Ascending aorta (tissue), 2 donors: ENCODE results near the gene DBP. TPM values are rescaled to one million over a fixed set of nuclear protein-coding genes. Genes with fewer than 3 reads are reported as not detected.
A peak's percentile ranks its signal among the peaks of the same experiment; 100 is the strongest.

Experiments used
- DNase-seq, 2 donors: peaks; one replicate each; pipeline ENCODE4 v3.0.0-alpha.2; 2019; ENCODE audit warnings: low spot score in 2 of 2
- H3K27ac ChIP-seq, 2 donors: fragments of 200-600 bp; sonication (generic); one replicate each; pipeline ENCODE4 v1.5.1; 2016 to 2017; ENCODE audit warnings: mild to moderate bottlenecking in 1 of 2
- H3K27me3 ChIP-seq: fragments of 200-600 bp; sonication (generic); one replicate; pipeline ENCODE4 v1.5.1; 2017
- H3K36me3 ChIP-seq, 2 donors: fragments of 200-600 bp; sonication (generic); one replicate each; pipeline ENCODE4 v1.5.1; 2016
- H3K4me1 ChIP-seq, 2 donors: fragments of 200-600 bp; sonication (generic); one replicate each; pipeline ENCODE4 v1.5.1; 2016 to 2017; ENCODE audit warnings: mild to moderate bottlenecking in 1 of 2
- H3K4me3 ChIP-seq, 2 donors: fragments of 200-600 bp; sonication (generic); one replicate each; pipeline ENCODE4 v1.5.1; 2016 to 2017; ENCODE audit warnings: mild to moderate bottlenecking in 1 of 2
- H3K9me3 ChIP-seq, 2 donors: fragments of 200-600 bp; sonication (generic); one replicate each; pipeline ENCODE4 v1.5.1; 2016
- intact Hi-C: fragments of 100-400 bp; cut with DNase I; formaldehyde crosslinking; loops from one replicate; pipeline ENCODE4 v1.15.1; 2023
- total RNA-seq: library from RNA; depleted of rRNA; stranded (reverse); fragments of >200 nt; gene quantifications from one replicate; pipeline ENCODE4 v1.1.0, GENCODE V29; 2016
- TF ChIP-seq, protein P1 (sequence below), 3 experiments: fragments of 200-600 bp in 2 of 3; fragments of 450-650 bp in 1 of 3; sonication (generic) in 2 of 3; IDR thresholded peaks; one replicate each; pipeline ENCODE4 v1.5.1; 2016 to 2019; ENCODE audit warnings: antibody characterized with exemption in 3 of 3, mild to moderate bottlenecking in 1 of 3, moderate library complexity in 1 of 3

DBP gene
- total RNA-seq, 1 donor from 2014 or later = 0.21 TPM

DNA sequence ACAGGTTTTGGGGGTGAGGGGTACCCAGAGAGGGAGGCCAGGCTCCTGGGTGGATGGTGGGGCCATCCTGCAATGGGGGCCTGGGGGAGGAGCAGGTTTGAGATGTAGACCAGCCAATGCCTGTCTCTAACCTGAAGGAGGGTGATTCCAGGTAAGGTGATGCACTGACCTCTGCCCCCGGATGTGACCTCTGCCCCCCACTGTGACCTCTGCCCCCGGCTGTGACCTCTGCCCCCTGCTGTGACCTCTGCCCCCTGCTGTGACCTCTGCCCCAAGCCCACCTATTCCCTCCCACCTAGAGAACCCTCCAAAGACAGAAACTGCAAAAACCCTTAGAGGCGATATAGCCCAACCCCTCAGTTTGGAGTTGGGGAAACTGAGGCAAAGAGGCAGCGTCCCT, 40.9 kb downstream of the DBP start:
- H3K36me3 ChIP-seq = no peaks in the 10 kb centered on the region
- H3K4me3 ChIP-seq = no peak overlapping the region
- intact Hi-C loops = no loop called here
- TF ChIP-seq, protein P1, sequence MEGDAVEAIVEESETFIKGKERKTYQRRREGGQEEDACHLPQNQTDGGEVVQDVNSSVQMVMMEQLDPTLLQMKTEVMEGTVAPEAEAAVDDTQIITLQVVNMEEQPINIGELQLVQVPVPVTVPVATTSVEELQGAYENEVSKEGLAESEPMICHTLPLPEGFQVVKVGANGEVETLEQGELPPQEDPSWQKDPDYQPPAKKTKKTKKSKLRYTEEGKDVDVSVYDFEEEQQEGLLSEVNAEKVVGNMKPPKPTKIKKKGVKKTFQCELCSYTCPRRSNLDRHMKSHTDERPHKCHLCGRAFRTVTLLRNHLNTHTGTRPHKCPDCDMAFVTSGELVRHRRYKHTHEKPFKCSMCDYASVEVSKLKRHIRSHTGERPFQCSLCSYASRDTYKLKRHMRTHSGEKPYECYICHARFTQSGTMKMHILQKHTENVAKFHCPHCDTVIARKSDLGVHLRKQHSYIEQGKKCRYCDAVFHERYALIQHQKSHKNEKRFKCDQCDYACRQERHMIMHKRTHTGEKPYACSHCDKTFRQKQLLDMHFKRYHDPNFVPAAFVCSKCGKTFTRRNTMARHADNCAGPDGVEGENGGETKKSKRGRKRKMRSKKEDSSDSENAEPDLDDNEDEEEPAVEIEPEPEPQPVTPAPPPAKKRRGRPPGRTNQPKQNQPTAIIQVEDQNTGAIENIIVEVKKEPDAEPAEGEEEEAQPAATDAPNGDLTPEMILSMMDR (IDR thresholded peaks at IDR 0.05) = no peak
- H3K27me3 ChIP-seq = no peaks in the 10 kb centered on the region
- DNase-seq = no peak
- H3K4me1 ChIP-seq = no peaks in the 10 kb centered on the region
- H3K9me3 ChIP-seq = no peaks in the 10 kb centered on the region
- H3K27ac ChIP-seq = no peak overlapping the region

DNA sequence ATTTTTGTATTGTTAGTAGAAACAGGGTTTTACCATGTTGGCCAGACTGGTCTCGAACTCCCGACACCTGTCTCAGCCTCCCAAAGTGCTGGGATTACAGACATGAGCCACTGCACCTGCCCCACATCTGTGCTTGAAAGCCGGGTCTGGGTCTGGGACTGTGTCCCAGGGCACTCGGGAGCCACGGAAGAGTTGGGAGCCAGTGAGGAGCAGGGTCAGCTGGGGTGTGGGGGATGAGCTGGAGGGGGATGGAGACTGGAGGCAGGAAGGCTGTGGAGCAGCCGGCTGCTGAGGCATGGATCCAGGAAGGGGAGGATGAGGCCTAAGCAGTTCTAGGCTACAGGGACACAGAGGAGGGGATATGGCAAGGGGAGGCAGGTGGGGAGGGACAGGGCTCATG, 41.3 kb downstream of the DBP start:
- TF ChIP-seq, protein P1 (IDR thresholded peaks at IDR 0.05) = no peak
- Histone ChIP-seq H3K4me3 (no peak overlapping the region), H3K9me3 (no peaks in the 10 kb centered on the region), H3K27me3 (no peaks in the 10 kb centered on the region), H3K27ac (no peak overlapping the region), H3K36me3 (no peaks in the 10 kb centered on the region), H3K4me1 (no peaks in the 10 kb centered on the region)
- no peak for DNase-seq
- intact Hi-C loops = no loop called here

DNA sequence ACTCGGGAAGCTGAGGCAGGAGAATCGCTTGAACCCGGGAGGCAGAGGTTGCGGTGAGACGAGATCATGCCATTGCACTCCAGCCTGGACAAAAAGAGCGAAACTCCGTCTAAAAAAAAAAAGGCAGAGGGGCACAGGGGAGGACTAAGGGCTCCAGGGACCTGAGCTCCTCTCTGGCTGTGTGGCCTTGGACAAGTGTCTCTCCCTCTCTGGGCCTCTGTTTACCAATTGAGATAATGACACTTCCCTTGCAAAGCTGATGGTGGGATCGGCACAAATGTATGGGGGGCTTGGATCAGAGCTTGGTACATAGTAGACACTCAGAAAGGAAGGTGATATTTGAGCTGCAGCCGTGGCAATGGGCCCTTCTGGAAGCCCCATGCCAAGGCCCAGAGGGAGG, 42.0 kb downstream of the DBP start:
- H3K27ac ChIP-seq = no peak overlapping the region
- no peaks in the 10 kb centered on the region for H3K4me1 ChIP-seq
- no peaks in the 10 kb centered on the region for H3K27me3 ChIP-seq
- intact Hi-C loops = no loop called here
- H3K36me3 ChIP-seq = no peaks in the 10 kb centered on the region
- DNase-seq = no peak
- H3K9me3 ChIP-seq = no peaks in the 10 kb centered on the region
- H3K4me3 ChIP-seq = no peak overlapping the region
- TF ChIP-seq, protein P1 (IDR thresholded peaks at IDR 0.05) = no peak

DNA sequence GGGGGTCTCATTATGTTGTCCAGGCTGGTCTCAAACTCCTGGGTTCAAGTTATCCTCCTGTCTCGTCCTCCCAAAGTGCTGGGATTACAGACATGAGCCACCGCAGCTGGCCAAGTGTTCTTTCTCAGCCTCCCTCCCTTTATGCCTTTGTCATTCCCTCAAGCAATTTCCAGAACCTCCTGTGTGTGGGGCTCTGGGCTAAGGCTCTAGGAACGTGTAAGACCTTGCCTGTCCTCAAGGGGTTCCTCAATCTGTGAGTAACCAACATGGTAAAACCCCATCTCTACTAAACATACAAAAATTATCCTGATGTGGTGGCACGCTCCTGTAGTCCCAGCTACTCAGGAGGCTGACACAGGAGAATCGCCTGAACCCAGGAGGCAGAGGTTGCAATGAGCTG, 46.2 kb downstream of the DBP start:
- Histone ChIP-seq H3K27ac (no peak overlapping the region), H3K4me1 (peaks cover 0 to 4% of the 10 kb centered on the region in 2 donors), H3K36me3 (no peaks in the 10 kb centered on the region), H3K27me3 (no peaks in the 10 kb centered on the region), H3K9me3 (no peaks in the 10 kb centered on the region), H3K4me3 (no peak overlapping the region)
- intact Hi-C loops = no loop called here
- TF ChIP-seq, protein P1 (IDR thresholded peaks at IDR 0.05) = no peak
- DNase-seq = no peak

DNA sequence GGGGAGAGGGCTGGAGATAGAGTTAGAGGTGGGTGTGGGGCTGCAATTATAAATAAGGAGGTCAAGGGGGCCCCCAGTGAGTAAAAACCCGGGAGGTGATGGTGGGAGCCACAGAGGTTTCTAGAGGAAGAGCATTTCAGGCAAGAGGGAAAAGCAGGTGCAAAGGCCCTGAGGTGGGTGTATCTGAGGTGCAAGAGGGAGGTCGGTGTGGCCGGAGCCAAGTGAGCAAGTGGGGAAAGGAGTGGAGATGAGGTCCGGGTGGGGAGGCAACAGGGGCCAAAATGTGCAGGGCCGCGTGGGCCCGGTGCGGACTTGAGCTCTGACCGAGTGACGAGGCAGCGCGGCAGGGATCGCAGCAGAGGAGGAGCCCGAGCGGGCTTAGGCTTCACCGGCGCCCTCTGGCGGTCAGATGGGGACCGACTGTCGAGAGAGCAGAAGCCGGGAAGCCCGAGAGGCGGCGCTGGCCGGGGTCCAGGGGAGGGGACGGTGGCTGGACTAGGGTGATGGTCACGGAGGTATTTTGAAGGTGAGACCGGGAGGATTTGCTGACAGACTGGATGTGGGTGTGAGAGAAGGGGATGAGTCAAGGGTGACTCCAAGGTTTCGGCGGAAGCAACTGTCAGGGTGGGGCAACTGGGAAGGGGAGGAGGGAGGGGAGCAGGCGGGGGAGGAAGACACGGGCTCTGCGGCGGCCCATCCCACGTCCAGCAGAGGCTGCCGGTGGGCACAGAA, 48.3 kb downstream of the DBP start:
- Histone ChIP-seq H3K36me3 (no peaks in the 10 kb centered on the region), H3K4me1 (peaks cover 0 to 7% of the 10 kb centered on the region in 2 donors), H3K27me3 (no peaks in the 10 kb centered on the region), H3K27ac (no peak overlapping the region), H3K4me3 (peak overlapping the region; percentile 43 to 51), H3K9me3 (no peaks in the 10 kb centered on the region)
- TF ChIP-seq, protein P1 (IDR thresholded peaks at IDR 0.05) = peak; percentile 89 to 95 (median 94)
- DNase-seq = peak; percentile 40 to 92
- intact Hi-C loops = loop anchor here (2.0 kb wide), 1 partner anchor 30 kb away; the partner anchor contains the start of genes RPL18 and SPHK2
